GM19438 (cell line): ENCODE measurements around the gene CHMP5.

Source experiments
- ATAC-seq: cut with Tn5 transposase; IDR thresholded peaks from one replicate; pipeline ENCODE4 v1.9.1; 2021; ENCODE audit warnings: low read depth; ENCODE audit not compliant: unreplicated experiment

CHMP5 gene

GRCh38 chr9:33264473-33265177 lies at the start of gene CHMP5, which contains the start of gene BAG1:
CHMP5 (plus strand) TSS chr9:33265049; CDS start chr9:33265079, 30 bp downstream.
BAG1 (minus strand) TSS chr9:33264708.
- peak; percentile 83 for ATAC-seq

GRCh38 chr9:33220681-33221567 lies 43.9 kb upstream of the CHMP5 start:
- ATAC-seq, result peak; percentile 57

- no peak for ATAC-seq
These were observed 43.3 kb upstream of the CHMP5 start for GRCh38 chr9:33221568-33221884.

- ATAC-seq, result no peak
These were observed 42.8 kb upstream of the CHMP5 start for GRCh38 chr9:33222031-33222430.

GRCh38 chr9:33223696-33224095 lies 41.2 kb upstream of the CHMP5 start:
- no peak for ATAC-seq

GRCh38 chr9:33225319-33226147 lies 39.3 kb upstream of the CHMP5 start:
- ATAC-seq, result no peak

- ATAC-seq, result peak; percentile 70
These were observed 37.8 kb upstream of the CHMP5 start for GRCh38 chr9:33227008-33227398.

GRCh38 chr9:33227741-33228140 lies 37.1 kb upstream of the CHMP5 start:
- no peak for ATAC-seq

GRCh38 chr9:33228606-33229005 lies 36.2 kb upstream of the CHMP5 start:
- ATAC-seq, result no peak

- no peak for ATAC-seq
These were observed 35.3 kb upstream of the CHMP5 start for GRCh38 chr9:33229359-33230114.

GRCh38 chr9:33230756-33231622 lies 33.9 kb upstream of the CHMP5 start:
- no peak for ATAC-seq

GRCh38 chr9:33231623-33231942 lies 33.3 kb upstream of the CHMP5 start:
- no peak for ATAC-seq

- no peak for ATAC-seq
These were observed 32.0 kb upstream of the CHMP5 start for GRCh38 chr9:33232815-33233214.

- no peak for ATAC-seq
These were observed 31.1 kb upstream of the CHMP5 start for GRCh38 chr9:33233626-33234342.

- no peak for ATAC-seq
These were observed 30.1 kb upstream of the CHMP5 start for GRCh38 chr9:33234511-33235467.

- ATAC-seq, result no peak
These were observed 28.3 kb upstream of the CHMP5 start for GRCh38 chr9:33236571-33236970.

- ATAC-seq, result no peak
These were observed 24.9 kb upstream of the CHMP5 start, which contains the start of gene SPINK4 for GRCh38 chr9:33239921-33240320. SPINK4 (plus strand) TSS chr9:33240167; CDS start chr9:33240209, 42 bp downstream.

- ATAC-seq, result no peak
These were observed 23.6 kb upstream of the CHMP5 start for GRCh38 chr9:33241298-33241697.
